ENCODE data around the gene UCK1.

GRCh38 chr9:131494296-131494870, 36.7 kb downstream of the UCK1 start:
- no peak for TF ChIP-seq CTCF (IDR thresholded peaks at IDR 0.05)
- no peak for TF ChIP-seq POLR2A (IDR thresholded peaks at IDR 0.05)
- no peak for TF ChIP-seq EP300 (IDR thresholded peaks at IDR 0.05)
